Measurements from ENCODE around the gene IMMP2L.
"Not testable (repeated sequence)": the region's sequence is repeated elsewhere in the genome, so short reads cannot be mapped to it uniquely, and the experiment has no call there.

IMMP2L gene

GRCh38 chr7:111272092-111272491 lies 290.2 kb downstream of the IMMP2L start:
- Mint-ChIP-seq H3K4me1 (no peaks in the 10 kb centered on the region), H3K27ac (no peak overlapping the region), H3K4me3 (no peak overlapping the region), H3K9me3 (peaks cover 3% of the 10 kb centered on the region), H3K27me3 (no peaks in the 10 kb centered on the region), H3K36me3 (peaks cover 9% of the 10 kb centered on the region)
- ATAC-seq (ENCODE audit: low read depth), result no peak
- DNase-seq (ENCODE audit: low spot score in 2 of 2), result no peak

DNA sequence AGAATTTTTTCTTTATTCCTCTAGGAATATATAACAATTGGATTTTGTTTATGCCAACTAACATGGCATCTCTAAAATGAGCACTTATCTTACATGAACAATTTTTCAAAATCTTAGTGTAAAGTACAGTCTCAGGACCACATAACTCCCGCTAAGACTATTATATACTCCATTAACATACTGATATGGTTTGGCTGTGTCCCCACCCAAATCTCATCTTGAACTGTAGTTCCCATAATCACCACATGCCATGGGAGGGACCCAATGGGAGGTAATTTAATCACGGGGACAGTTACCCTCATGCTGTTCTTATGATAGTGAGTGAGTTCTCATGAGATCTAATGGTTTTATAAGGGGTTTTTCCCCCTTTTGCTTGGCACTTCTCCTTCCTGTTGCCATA lies 291.5 kb downstream of the IMMP2L start:
- not testable (repeated sequence) for H3K27ac Mint-ChIP-seq; DNase-seq (ENCODE audit: low spot score in 2 of 2); H3K9me3 Mint-ChIP-seq; H3K4me3 Mint-ChIP-seq; H3K27me3 Mint-ChIP-seq; H3K4me1 Mint-ChIP-seq; H3K36me3 Mint-ChIP-seq; ATAC-seq (ENCODE audit: low read depth)

DNA sequence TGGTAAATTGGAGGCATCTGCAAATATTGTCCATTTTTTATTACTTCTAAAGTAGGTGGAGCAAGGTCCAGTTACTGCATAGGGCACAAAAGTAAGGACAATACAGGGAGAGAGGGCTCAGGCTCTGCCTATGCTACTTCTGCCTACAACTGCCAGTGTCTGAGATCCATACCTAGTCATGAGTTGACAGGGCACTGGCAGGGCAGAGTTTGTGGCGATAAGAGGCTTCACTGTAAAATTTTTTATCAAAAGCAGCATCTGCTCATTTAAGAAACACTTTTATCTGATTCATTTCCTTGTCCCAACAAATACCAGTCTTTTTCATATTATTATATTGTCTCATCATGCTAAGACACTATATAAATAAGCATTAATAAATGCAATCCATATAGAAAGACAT lies 293.4 kb downstream of the IMMP2L start:
- no peak for ATAC-seq (ENCODE audit: low read depth)
- H3K4me3 Mint-ChIP-seq, result no peak overlapping the region
- H3K4me1 Mint-ChIP-seq, result no peaks in the 10 kb centered on the region
- H3K27me3 Mint-ChIP-seq, result no peaks in the 10 kb centered on the region
- H3K27ac Mint-ChIP-seq, result no peak overlapping the region
- H3K36me3 Mint-ChIP-seq, result peaks cover 9% of the 10 kb centered on the region
- DNase-seq (ENCODE audit: low spot score in 2 of 2), result no peak
- peaks cover 3% of the 10 kb centered on the region for H3K9me3 Mint-ChIP-seq

- Mint-ChIP-seq H3K9me3 (no peaks in the 10 kb centered on the region), H3K27me3 (no peaks in the 10 kb centered on the region), H3K27ac (no peak overlapping the region), H3K4me1 (no peaks in the 10 kb centered on the region), H3K36me3 (peaks cover 3% of the 10 kb centered on the region), H3K4me3 (no peak overlapping the region)
- ATAC-seq (ENCODE audit: low read depth), result no peak
- no peak for DNase-seq (ENCODE audit: low spot score in 2 of 2)
These were observed 295.7 kb downstream of the IMMP2L start for GRCh38 chr7:111266613-111267012.

DNA sequence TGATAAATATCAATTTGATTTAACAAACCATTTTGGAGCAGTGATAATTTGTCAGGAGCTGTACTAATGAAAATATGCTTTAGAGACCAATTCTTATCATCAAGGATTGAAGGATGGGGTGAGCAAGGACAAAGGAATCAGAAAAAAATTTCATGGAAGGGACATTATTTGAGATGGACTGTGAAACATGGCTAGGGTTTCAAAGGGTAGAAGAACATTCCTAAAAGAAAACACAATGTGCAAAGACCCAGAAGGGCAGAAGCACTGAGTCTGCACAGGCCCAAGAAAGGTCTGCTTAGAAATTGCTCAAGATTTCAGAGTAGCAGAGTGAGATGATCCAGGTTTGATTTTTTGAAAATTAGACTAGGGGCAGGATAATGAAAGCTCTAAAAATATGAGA lies 296.9 kb downstream of the IMMP2L start:
- no peaks in the 10 kb centered on the region for H3K27me3 Mint-ChIP-seq
- H3K4me1 Mint-ChIP-seq, result no peaks in the 10 kb centered on the region
- H3K9me3 Mint-ChIP-seq, result no peaks in the 10 kb centered on the region
- H3K36me3 Mint-ChIP-seq, result peaks cover 3% of the 10 kb centered on the region
- no peak for ATAC-seq (ENCODE audit: low read depth)
- H3K4me3 Mint-ChIP-seq, result no peak overlapping the region
- no peak for DNase-seq (ENCODE audit: low spot score in 2 of 2)
- no peak overlapping the region for H3K27ac Mint-ChIP-seq

- ATAC-seq (ENCODE audit: low read depth) (no peak), DNase-seq (ENCODE audit: low spot score in 2 of 2) (no peak)
- no peaks in the 10 kb centered on the region for H3K27me3 Mint-ChIP-seq
- no peaks in the 10 kb centered on the region for H3K9me3 Mint-ChIP-seq
- H3K36me3 Mint-ChIP-seq, result peaks cover 3% of the 10 kb centered on the region
- H3K27ac Mint-ChIP-seq, result no peak overlapping the region
- H3K4me1 Mint-ChIP-seq, result no peaks in the 10 kb centered on the region
- H3K4me3 Mint-ChIP-seq, result no peak overlapping the region
These were observed 297.3 kb downstream of the IMMP2L start for GRCh38 chr7:111264981-111265380.

DNA sequence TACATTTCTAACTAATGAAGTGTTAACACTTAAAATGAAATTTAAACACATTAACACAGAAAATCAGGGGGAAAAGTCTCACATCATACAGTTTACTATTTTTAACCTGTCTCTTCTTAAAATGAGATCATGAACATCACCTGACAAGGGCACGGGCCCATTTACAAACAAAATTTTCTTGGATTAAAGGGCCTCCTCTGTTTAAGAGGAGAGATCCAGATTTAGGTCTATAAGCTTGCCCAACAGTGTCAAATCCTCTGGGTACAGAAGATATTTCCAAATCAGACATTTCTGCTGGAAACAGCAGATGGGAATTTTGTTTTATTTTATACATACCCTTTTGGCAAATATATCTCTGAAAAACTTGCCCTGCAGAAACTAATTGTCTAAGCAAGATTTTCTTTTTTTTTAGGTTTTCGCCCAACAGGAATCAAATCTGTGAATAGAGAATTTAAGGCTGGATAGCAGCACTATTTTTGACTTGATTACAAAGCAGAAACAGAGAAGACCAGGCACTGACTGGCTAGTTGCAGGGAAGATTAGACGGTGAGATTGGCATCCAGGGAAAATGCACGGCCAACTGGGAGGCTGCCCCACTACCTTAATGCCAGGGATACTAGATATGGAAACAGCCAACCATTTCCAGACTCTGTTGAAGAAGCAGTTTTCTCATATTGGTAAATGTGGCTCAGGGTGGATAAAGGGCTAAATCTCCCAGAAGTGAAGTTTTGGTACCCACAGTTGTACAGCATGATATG lies 298.0 kb downstream of the IMMP2L start:
- Mint-ChIP-seq H3K4me1 (no peaks in the 10 kb centered on the region), H3K27ac (no peak overlapping the region), H3K27me3 (no peaks in the 10 kb centered on the region), H3K36me3 (peaks cover 3% of the 10 kb centered on the region), H3K4me3 (no peak overlapping the region), H3K9me3 (no peaks in the 10 kb centered on the region)
- DNase-seq (ENCODE audit: low spot score in 2 of 2) (no peak), ATAC-seq (ENCODE audit: low read depth) (no peak)

GRCh38 chr7:111262293-111263116 lies 299.8 kb downstream of the IMMP2L start:
- no peak overlapping the region for H3K4me3 Mint-ChIP-seq
- H3K27ac Mint-ChIP-seq, result no peak overlapping the region
- peaks cover 3% of the 10 kb centered on the region for H3K36me3 Mint-ChIP-seq
- no peaks in the 10 kb centered on the region for H3K4me1 Mint-ChIP-seq
- no peak for ATAC-seq (ENCODE audit: low read depth)
- DNase-seq (ENCODE audit: low spot score in 2 of 2), result no peak
- H3K27me3 Mint-ChIP-seq, result no peaks in the 10 kb centered on the region
- no peaks in the 10 kb centered on the region for H3K9me3 Mint-ChIP-seq

DNA sequence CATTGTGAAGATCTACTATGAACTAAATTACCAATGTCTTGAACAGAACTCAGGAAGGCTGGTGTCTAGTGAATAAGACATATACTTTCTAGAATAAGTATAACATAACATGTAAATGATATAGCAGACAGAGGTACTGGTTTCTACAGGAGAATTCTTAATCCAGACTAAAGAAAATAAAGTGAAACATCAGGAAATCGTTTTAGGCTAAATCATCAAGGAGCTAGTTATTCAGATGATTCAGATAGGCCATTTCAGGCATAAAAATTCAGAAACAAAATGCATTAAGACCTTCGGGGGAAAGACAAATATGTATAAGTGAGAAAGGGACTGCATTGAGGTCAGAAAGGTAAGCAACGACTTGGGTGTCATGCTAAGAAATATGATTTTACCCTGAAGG lies 300.8 kb downstream of the IMMP2L start:
- DNase-seq (ENCODE audit: low spot score in 2 of 2), result no peak
- peaks cover 3% of the 10 kb centered on the region for H3K36me3 Mint-ChIP-seq
- no peaks in the 10 kb centered on the region for H3K27me3 Mint-ChIP-seq
- H3K4me1 Mint-ChIP-seq, result no peaks in the 10 kb centered on the region
- no peak for ATAC-seq (ENCODE audit: low read depth)
- H3K9me3 Mint-ChIP-seq, result no peaks in the 10 kb centered on the region
- H3K4me3 Mint-ChIP-seq, result no peak overlapping the region
- no peak overlapping the region for H3K27ac Mint-ChIP-seq

- no peak overlapping the region for H3K27ac Mint-ChIP-seq
These were observed 302.3 kb downstream of the IMMP2L start for GRCh38 chr7:111259991-111260390.

DNA sequence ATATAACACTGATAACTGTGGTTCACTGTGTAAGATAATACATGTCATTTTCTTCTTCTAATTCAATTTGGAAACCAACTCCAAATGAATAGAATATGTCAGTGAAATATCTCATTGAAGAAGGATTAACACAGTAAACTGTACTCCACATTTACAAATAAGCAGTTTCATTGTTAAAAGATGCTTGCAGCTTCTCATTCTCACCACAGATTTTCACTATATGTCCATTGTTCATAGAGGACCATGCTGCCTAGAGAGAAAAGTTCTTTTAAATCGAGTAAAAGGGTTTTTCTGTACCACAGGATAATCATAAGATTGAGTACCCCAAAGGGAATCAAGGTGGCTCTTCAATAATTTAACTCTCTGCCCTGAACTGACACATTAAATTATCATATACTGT lies 305.9 kb downstream of the IMMP2L start:
- Mint-ChIP-seq H3K36me3 (peaks cover 5% of the 10 kb centered on the region), H3K4me1 (no peaks in the 10 kb centered on the region), H3K4me3 (no peak overlapping the region), H3K27ac (no peak overlapping the region), H3K27me3 (no peaks in the 10 kb centered on the region), H3K9me3 (no peaks in the 10 kb centered on the region)
- DNase-seq (ENCODE audit: low spot score in 2 of 2) (no peak), ATAC-seq (ENCODE audit: low read depth) (no peak)

More at GRCh38 chr7:111259991-111260390, 302.3 kb downstream of the IMMP2L start:
- Mint-ChIP-seq H3K4me1 (no peaks in the 10 kb centered on the region), H3K9me3 (no peaks in the 10 kb centered on the region), H3K27me3 (no peaks in the 10 kb centered on the region), H3K36me3 (peaks cover 3% of the 10 kb centered on the region), H3K4me3 (no peak overlapping the region)
- ATAC-seq (ENCODE audit: low read depth), result no peak
- DNase-seq (ENCODE audit: low spot score in 2 of 2), result no peak

GRCh38 chr7:111255576-111255975 lies 306.7 kb downstream of the IMMP2L start:
- H3K4me3 Mint-ChIP-seq, result no peak overlapping the region
- H3K27me3 Mint-ChIP-seq, result no peaks in the 10 kb centered on the region
- no peak overlapping the region for H3K27ac Mint-ChIP-seq
- no peaks in the 10 kb centered on the region for H3K9me3 Mint-ChIP-seq
- ATAC-seq (ENCODE audit: low read depth) (no peak), DNase-seq (ENCODE audit: low spot score in 2 of 2) (no peak)
- H3K4me1 Mint-ChIP-seq, result no peaks in the 10 kb centered on the region
- H3K36me3 Mint-ChIP-seq, result peaks cover 8% of the 10 kb centered on the region

GRCh38 chr7:111251365-111251764 lies 310.9 kb downstream of the IMMP2L start:
- DNase-seq (ENCODE audit: low spot score in 2 of 2); H3K9me3 Mint-ChIP-seq; H3K27ac Mint-ChIP-seq; H3K27me3 Mint-ChIP-seq; ATAC-seq (ENCODE audit: low read depth); H3K4me1 Mint-ChIP-seq; H3K4me3 Mint-ChIP-seq: not testable (repeated sequence)
- H3K36me3 Mint-ChIP-seq, result peaks cover 12% of the 10 kb centered on the region

DNA sequence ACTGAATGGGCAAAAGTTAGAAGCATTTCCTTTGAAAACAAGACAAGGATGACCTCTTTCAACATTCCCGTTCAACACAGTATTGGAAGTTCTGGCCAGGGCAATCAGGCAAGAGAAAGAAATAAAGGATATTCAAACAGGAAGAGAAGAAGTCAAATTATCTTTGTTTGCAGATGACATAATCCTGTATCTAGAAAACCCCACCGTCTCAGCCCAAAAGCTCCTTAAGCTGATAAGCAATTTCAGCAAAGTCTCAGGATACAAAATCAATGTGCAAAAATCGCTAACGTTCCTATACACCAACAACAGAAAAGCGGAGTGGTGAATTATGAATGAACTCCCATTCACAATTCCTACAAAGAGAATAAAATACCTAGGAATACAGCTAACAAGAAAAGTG lies 312.5 kb downstream of the IMMP2L start:
- not testable (repeated sequence) for H3K4me3 Mint-ChIP-seq; H3K9me3 Mint-ChIP-seq; ATAC-seq (ENCODE audit: low read depth); H3K27ac Mint-ChIP-seq; DNase-seq (ENCODE audit: low spot score in 2 of 2); H3K4me1 Mint-ChIP-seq; H3K27me3 Mint-ChIP-seq
- H3K36me3 Mint-ChIP-seq, result peaks cover 12% of the 10 kb centered on the region
